Measurements from ENCODE around the gene ZNF142.

DNA sequence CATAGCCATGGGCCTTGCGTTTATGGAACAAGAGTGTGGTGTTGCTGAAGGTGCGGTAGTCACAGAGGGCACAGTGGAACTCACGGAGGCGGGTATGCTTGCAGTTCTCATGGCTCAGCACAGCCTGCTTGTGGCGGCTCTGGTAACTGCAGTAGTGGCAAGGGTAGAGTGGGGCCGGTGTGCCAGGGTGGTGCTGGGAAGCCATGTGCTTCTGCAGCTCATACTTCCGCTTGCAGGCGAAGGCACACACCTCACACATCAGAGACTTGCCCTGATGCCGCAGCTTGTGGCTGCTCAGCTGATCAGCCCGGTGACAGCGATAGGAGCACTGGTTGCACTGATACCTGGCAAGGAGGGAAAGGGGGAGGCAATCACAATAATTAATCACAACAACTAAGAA, 14.7 kb downstream of the ZNF142 start:
- no peak for TF ChIP-seq YY1 (IDR thresholded peaks at IDR 0.05; ENCODE audit: insufficient read depth, insufficient read length)
- TF ChIP-seq SUZ12 (IDR thresholded peaks at IDR 0.05; ENCODE audit: extremely low read depth, insufficient read depth, insufficient read length): no peak
